HepG2 (cell line): ENCODE data around the gene PHF23. TPM values are rescaled to one million over a fixed set of nuclear protein-coding genes. Genes with fewer than 3 reads are reported as not detected.

Experiments
- ATF7 ChIP-seq, 2 experiments: fragments of 450-650 bp in 1 of 2; sonication (generic) in 1 of 2; formaldehyde crosslinking in 1 of 2; IDR thresholded peaks; 2 replicates each; pipeline versions ENCODE4 v1.4.0 to v1.6.1; 2016 to 2020; ENCODE audit warnings: antibody characterized with exemption in 1 of 2, mild to moderate bottlenecking in 1 of 2, missing genetic modification reagents in 1 of 2
- CEBPG ChIP-seq: IDR thresholded peaks from 2 replicates; pipeline ENCODE4 v1.6.1; 2016
- HES4 ChIP-seq: sonication (generic); formaldehyde crosslinking; IDR thresholded peaks from 2 replicates; pipeline ENCODE4 v1.9.0; 2021; ENCODE audit warnings: mild to moderate bottlenecking, missing genetic modification reagents, borderline replicate concordance
- HNF4A ChIP-seq: sonication (generic); formaldehyde crosslinking; IDR thresholded peaks from 2 replicates; pipeline ENCODE4 v1.4.0; 2020; ENCODE audit warnings: missing genetic modification reagents
- MTF1 ChIP-seq: sonication (generic); formaldehyde crosslinking; IDR thresholded peaks from 2 replicates; pipeline ENCODE4 v1.5.0; 2020; ENCODE audit warnings: missing genetic modification reagents
- NKX3-1 ChIP-seq: sonication (generic); formaldehyde crosslinking; IDR thresholded peaks from 2 replicates; pipeline ENCODE4 v1.5.0; 2020; ENCODE audit warnings: missing genetic modification reagents
- NR3C1 ChIP-seq: sonication (generic); formaldehyde crosslinking; IDR thresholded peaks from 2 replicates; pipeline ENCODE4 v1.4.0; 2020; ENCODE audit warnings: missing genetic modification reagents
- RBM22 ChIP-seq: fragments of 200-400 bp; formaldehyde crosslinking; optimal IDR thresholded peaks from 2 replicates; pipeline ENCODE3; 2017; ENCODE audit warnings: mild to moderate bottlenecking, low read length, moderate library complexity
- RNF2 ChIP-seq: fragments of 450-650 bp; conservative IDR thresholded peaks from 2 replicates; pipeline ENCODE4 v1.6.1; 2016; ENCODE audit warnings: low read depth
- SNAPC2 ChIP-seq: sonication (generic); formaldehyde crosslinking; IDR thresholded peaks from 2 replicates; pipeline ENCODE4 v1.8.1; 2022; ENCODE audit warnings: mild to moderate bottlenecking, missing genetic modification reagents
- ZNF547 ChIP-seq: sonication (generic); formaldehyde crosslinking; IDR thresholded peaks from 2 replicates; pipeline ENCODE4 v1.5.1; 2020; ENCODE audit warnings: mild to moderate bottlenecking, missing genetic modification reagents
- ZNF768 ChIP-seq: sonication (generic); formaldehyde crosslinking; IDR thresholded peaks from 2 replicates; pipeline ENCODE4 v1.4.0; 2020; ENCODE audit warnings: missing genetic modification reagents
- ZNF790 ChIP-seq: sonication (generic); formaldehyde crosslinking; IDR thresholded peaks from 2 replicates; pipeline ENCODE4 v1.8.0; 2022; ENCODE audit warnings: missing genetic modification reagents, mild to moderate bottlenecking, borderline replicate concordance
- ZNF883 ChIP-seq: sonication (generic); formaldehyde crosslinking; IDR thresholded peaks from 2 replicates; pipeline ENCODE4 v1.5.1; 2020; ENCODE audit warnings: mild to moderate bottlenecking, missing genetic modification reagents; ENCODE audit errors: not compliant biosample characterization
- polyA plus RNA-seq, 8 experiments: library from polyadenylated mRNA; depleted of rRNA in 3 of 8; stranded (reverse) in 7 of 8; unstranded in 1 of 8; fragments of >200 nt; fragmentation: Illumina TruSeq in 4 of 8; extraction: Trizol in 4 of 8; gene quantifications; 2 replicates each; pipeline versions ENCODE4 v1.2.1 to v1.2.3, GENCODE V29; 2011 to 2016; ENCODE audit warnings: low read depth in 4 of 8, missing spikeins in 1 of 8, mixed read lengths in 1 of 8; ENCODE audit not compliant: insufficient read depth in 1 of 8
- total RNA-seq, 5 experiments: library from RNA; depleted of rRNA; stranded (reverse); fragments of >200 nt; fragmentation: Illumina TruSeq; extraction: Trizol; gene quantifications; 2 replicates each; pipeline ENCODE4 v1.2.3, GENCODE V29; 2016; ENCODE audit warnings: low read depth in 1 of 5
- TF ChIP-seq, protein P1 (sequence below): sonication (generic); formaldehyde crosslinking; IDR thresholded peaks from 2 replicates; pipeline ENCODE4 v1.4.0; 2020; ENCODE audit warnings: missing genetic modification reagents
- TF ChIP-seq, protein P2 (sequence below): sonication (generic); formaldehyde crosslinking; IDR thresholded peaks from 2 replicates; pipeline ENCODE4 v1.4.0; 2020; ENCODE audit warnings: mild to moderate bottlenecking, missing genetic modification reagents
- TF ChIP-seq, protein P3 (sequence below): sonication (generic); formaldehyde crosslinking; IDR thresholded peaks from 2 replicates; pipeline ENCODE4 v1.4.0; 2020; ENCODE audit warnings: mild to moderate bottlenecking, missing genetic modification reagents
- TF ChIP-seq, protein P4 (sequence below): sonication (generic); formaldehyde crosslinking; IDR thresholded peaks from 2 replicates; pipeline ENCODE4; 2020; ENCODE audit warnings: missing genetic modification reagents, mild to moderate bottlenecking, borderline replicate concordance
- TF ChIP-seq, protein P5 (sequence below): IDR thresholded peaks from 2 replicates; pipeline ENCODE4 v1.6.1; 2016; ENCODE audit warnings: low read depth, control low read depth

The PHF23 gene
- total and polyA plus RNA-seq, 2 of the 13 experiments (the other 11 are each of a cell fraction or from before 2014, with no cell fraction given) = 27.6 to 33.2 TPM

DNA sequence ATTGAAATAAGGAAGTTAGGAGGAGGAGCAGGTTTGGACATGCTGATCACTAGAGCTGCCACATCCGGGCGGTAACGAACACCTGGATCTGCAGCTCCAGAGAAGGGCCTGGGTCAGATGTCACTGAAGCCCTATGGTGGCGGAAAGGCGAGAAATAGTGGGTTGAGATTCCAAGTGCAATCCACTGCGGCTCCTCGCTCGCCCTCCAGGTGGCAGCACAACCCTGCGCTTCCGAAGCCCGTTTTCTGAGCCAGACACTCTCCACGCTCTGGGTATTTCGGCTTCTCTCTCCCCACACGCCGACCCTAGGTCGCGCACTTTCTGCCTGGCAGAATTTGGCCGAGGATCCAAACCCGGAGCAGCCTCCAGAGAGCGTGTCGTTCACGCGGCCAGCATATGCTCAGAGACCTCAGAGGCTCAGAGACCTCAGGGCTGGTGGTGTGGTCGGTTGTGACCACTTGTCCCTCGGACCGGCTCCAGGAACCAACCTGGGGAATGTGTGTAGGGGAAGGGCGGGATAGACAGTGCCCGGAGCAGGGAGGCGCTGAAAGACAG, 41.3 kb upstream of the PHF23 start (continued):
- TF ChIP-seq, protein P1, sequence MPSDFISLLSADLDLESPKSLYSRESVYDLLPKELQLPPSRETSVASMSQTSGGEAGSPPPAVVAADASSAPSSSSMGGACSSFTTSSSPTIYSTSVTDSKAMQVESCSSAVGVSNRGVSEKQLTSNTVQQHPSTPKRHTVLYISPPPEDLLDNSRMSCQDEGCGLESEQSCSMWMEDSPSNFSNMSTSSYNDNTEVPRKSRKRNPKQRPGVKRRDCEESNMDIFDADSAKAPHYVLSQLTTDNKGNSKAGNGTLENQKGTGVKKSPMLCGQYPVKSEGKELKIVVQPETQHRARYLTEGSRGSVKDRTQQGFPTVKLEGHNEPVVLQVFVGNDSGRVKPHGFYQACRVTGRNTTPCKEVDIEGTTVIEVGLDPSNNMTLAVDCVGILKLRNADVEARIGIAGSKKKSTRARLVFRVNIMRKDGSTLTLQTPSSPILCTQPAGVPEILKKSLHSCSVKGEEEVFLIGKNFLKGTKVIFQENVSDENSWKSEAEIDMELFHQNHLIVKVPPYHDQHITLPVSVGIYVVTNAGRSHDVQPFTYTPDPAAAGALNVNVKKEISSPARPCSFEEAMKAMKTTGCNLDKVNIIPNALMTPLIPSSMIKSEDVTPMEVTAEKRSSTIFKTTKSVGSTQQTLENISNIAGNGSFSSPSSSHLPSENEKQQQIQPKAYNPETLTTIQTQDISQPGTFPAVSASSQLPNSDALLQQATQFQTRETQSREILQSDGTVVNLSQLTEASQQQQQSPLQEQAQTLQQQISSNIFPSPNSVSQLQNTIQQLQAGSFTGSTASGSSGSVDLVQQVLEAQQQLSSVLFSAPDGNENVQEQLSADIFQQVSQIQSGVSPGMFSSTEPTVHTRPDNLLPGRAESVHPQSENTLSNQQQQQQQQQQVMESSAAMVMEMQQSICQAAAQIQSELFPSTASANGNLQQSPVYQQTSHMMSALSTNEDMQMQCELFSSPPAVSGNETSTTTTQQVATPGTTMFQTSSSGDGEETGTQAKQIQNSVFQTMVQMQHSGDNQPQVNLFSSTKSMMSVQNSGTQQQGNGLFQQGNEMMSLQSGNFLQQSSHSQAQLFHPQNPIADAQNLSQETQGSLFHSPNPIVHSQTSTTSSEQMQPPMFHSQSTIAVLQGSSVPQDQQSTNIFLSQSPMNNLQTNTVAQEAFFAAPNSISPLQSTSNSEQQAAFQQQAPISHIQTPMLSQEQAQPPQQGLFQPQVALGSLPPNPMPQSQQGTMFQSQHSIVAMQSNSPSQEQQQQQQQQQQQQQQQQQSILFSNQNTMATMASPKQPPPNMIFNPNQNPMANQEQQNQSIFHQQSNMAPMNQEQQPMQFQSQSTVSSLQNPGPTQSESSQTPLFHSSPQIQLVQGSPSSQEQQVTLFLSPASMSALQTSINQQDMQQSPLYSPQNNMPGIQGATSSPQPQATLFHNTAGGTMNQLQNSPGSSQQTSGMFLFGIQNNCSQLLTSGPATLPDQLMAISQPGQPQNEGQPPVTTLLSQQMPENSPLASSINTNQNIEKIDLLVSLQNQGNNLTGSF = no peak
- TF ChIP-seq NKX3-1 = no peak
- no peak for TF ChIP-seq NR3C1 (CRISPR knock-in tag)
- TF ChIP-seq HES4 (CRISPR knock-in tag) = 0 out of 2 replicates have a peak, but pooled peaks have one; percentile 49
- peak; percentile 76 for TF ChIP-seq ZNF547 (CRISPR knock-in tag)
- no peak for TF ChIP-seq RBM22
- peak; percentile 49 for TF ChIP-seq ZNF883
- TF ChIP-seq, protein P2, sequence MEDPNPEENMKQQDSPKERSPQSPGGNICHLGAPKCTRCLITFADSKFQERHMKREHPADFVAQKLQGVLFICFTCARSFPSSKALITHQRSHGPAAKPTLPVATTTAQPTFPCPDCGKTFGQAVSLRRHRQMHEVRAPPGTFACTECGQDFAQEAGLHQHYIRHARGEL (CRISPR knock-in tag) = no peak
- TF ChIP-seq ZNF768 (CRISPR knock-in tag) = peak; percentile 63; the same call in 1 of the 2 replicates
- no peak for TF ChIP-seq CEBPG (CRISPR knock-in tag)
- TF ChIP-seq ZNF790 (CRISPR knock-in tag) = no peak
- no peak; the same call in 1 of the 2 replicates for TF ChIP-seq RNF2
- TF ChIP-seq, protein P3, sequence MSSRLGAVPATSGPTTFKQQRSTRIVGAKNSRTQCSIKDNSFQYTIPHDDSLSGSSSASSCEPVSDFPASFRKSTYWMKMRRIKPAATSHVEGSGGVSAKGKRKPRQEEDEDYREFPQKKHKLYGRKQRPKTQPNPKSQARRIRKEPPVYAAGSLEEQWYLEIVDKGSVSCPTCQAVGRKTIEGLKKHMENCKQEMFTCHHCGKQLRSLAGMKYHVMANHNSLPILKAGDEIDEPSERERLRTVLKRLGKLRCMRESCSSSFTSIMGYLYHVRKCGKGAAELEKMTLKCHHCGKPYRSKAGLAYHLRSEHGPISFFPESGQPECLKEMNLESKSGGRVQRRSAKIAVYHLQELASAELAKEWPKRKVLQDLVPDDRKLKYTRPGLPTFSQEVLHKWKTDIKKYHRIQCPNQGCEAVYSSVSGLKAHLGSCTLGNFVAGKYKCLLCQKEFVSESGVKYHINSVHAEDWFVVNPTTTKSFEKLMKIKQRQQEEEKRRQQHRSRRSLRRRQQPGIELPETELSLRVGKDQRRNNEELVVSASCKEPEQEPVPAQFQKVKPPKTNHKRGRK (CRISPR knock-in tag) = no peak
- TF ChIP-seq HNF4A (CRISPR knock-in tag) = no peak
- TF ChIP-seq ATF7 (IDR thresholded peaks at IDR 0.05) = no peak
- TF ChIP-seq ATF7 (CRISPR knock-in tag; IDR thresholded peaks at IDR 0.05) = no peak
- TF ChIP-seq, protein P4, sequence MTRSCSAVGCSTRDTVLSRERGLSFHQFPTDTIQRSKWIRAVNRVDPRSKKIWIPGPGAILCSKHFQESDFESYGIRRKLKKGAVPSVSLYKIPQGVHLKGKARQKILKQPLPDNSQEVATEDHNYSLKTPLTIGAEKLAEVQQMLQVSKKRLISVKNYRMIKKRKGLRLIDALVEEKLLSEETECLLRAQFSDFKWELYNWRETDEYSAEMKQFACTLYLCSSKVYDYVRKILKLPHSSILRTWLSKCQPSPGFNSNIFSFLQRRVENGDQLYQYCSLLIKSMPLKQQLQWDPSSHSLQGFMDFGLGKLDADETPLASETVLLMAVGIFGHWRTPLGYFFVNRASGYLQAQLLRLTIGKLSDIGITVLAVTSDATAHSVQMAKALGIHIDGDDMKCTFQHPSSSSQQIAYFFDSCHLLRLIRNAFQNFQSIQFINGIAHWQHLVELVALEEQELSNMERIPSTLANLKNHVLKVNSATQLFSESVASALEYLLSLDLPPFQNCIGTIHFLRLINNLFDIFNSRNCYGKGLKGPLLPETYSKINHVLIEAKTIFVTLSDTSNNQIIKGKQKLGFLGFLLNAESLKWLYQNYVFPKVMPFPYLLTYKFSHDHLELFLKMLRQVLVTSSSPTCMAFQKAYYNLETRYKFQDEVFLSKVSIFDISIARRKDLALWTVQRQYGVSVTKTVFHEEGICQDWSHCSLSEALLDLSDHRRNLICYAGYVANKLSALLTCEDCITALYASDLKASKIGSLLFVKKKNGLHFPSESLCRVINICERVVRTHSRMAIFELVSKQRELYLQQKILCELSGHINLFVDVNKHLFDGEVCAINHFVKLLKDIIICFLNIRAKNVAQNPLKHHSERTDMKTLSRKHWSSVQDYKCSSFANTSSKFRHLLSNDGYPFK (CRISPR knock-in tag) = peak; percentile 75; the same call in 1 of the 2 replicates
- TF ChIP-seq SNAPC2 (CRISPR knock-in tag) = peak; percentile 88
- TF ChIP-seq, protein P5, sequence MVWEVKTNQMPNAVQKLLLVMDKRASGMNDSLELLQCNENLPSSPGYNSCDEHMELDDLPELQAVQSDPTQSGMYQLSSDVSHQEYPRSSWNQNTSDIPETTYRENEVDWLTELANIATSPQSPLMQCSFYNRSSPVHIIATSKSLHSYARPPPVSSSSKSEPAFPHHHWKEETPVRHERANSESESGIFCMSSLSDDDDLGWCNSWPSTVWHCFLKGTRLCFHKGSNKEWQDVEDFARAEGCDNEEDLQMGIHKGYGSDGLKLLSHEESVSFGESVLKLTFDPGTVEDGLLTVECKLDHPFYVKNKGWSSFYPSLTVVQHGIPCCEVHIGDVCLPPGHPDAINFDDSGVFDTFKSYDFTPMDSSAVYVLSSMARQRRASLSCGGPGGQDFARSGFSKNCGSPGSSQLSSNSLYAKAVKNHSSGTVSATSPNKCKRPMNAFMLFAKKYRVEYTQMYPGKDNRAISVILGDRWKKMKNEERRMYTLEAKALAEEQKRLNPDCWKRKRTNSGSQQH (CRISPR knock-in tag) = no peak
- no peak for TF ChIP-seq MTF1 (CRISPR knock-in tag)
